HCT116 (cell line): ENCODE data around the gene SPTBN4. TPM values are rescaled to one million over a fixed set of nuclear protein-coding genes. Genes with fewer than 3 reads are reported as not detected.

Source experiments
- ATAC-seq: fragments of 200-7000 bp; cut with Tn5 transposase; 2 replicates; pipeline ENCODE4 v1.9.1; 2020; ENCODE audit warnings: mild to moderate bottlenecking, moderate library complexity
- BruUV-seq: library from RNA; stranded (reverse); fragments of 400-500 nt; replicated peaks from 2 replicates; lab custom pipeline; 2021; lab: Mats Ljungman, UMichigan
- CTCF ChIA-PET: fragments of 300-600 bp; sonication (Branson Sonifier 250); formaldehyde crosslinking; loops from one replicate; lab custom pipeline; 2021; ENCODE audit warnings: antibody characterized with exemption; lab: Charles Lee
- POLR2A ChIA-PET: fragments of 300-600, 350-600 bp; sonication (Branson Sonifier 250); formaldehyde crosslinking; loops from one replicate; lab custom pipeline; 2021; ENCODE audit warnings: antibody characterized with exemption; lab: Charles Lee
- RAD21 ChIA-PET, 2 experiments: fragments of 300-600 bp; sonication (Branson Sonifier 250); formaldehyde crosslinking; loops; one replicate each; lab custom pipeline; 2023; ENCODE audit warnings: low total read pairs in 2 of 2; ENCODE audit not compliant: uncharacterized antibody in 2 of 2, unreplicated experiment in 2 of 2, low non-redundant PET in 1 of 2; lab: Charles Lee
- DNase-seq: peaks from one replicate; pipeline ENCODE4 v3.0.0-alpha.2; 2010; ENCODE audit warnings: low read depth, low spot score
- H2AFZ ChIP-seq: fragments of 200-600 bp; shearing (Covaris generic), sonication (generic); 2 replicates; pipeline ENCODE4 v1.6.1; 2017; ENCODE audit warnings: low read depth, mixed run types, mixed read lengths, antibody characterized with exemption, low read length; ENCODE audit not compliant: poor library complexity, severe bottlenecking
- H3K27ac ChIP-seq: 2 replicates; pipeline ENCODE4 v1.5.1; 2012; ENCODE audit warnings: low read depth, low read length
- H3K27me3 ChIP-seq: fragments of 200-600 bp; sonication (generic); 2 replicates; pipeline ENCODE4 v1.6.1; 2016; ENCODE audit warnings: mixed run types, low read length, mixed read lengths; ENCODE audit not compliant: insufficient read depth
- H3K36me3 ChIP-seq, 2 experiments: fragments of 200-500 bp in 1 of 2; fragments of 200-600 bp in 1 of 2; sonication (Bioruptor generic) in 1 of 2; sonication (generic) in 1 of 2; 2 replicates each; pipeline versions ENCODE4 v1.5.1 to v1.6.1; 2014 to 2016; ENCODE audit warnings: low read length in 2 of 2, inconsistent platforms in 1 of 2, mixed read lengths in 1 of 2, mixed run types in 1 of 2; ENCODE audit not compliant: insufficient read depth in 2 of 2, control insufficient read depth in 1 of 2
- H3K4me1 ChIP-seq, 2 experiments: fragments of 200-600 bp in 1 of 2; sonication (generic) in 1 of 2; 2 replicates each; pipeline versions ENCODE4 v1.5.1 to v1.6.1; 2012 to 2017; ENCODE audit warnings: low read length in 2 of 2, inconsistent platforms in 1 of 2, mild to moderate bottlenecking in 1 of 2, mixed read lengths in 1 of 2, mixed run types in 1 of 2, moderate library complexity in 1 of 2; ENCODE audit not compliant: insufficient read depth in 2 of 2, control insufficient read depth in 1 of 2
- H3K4me2 ChIP-seq: fragments of 200-600 bp; sonication (generic); 2 replicates; pipeline ENCODE4 v1.6.1; 2017; ENCODE audit warnings: mixed run types, low read length, mixed read lengths
- H3K4me3 ChIP-seq, 2 experiments: fragments of 200-600 bp in 1 of 2; sonication (generic) in 1 of 2; replicated peaks in 1 of 2; 2 replicates each; pipeline ENCODE4 v1.5.1; 2011 to 2016; ENCODE audit warnings: low read length in 2 of 2, control low read depth in 1 of 2, low read depth in 1 of 2, mild to moderate bottlenecking in 1 of 2, mixed read lengths in 1 of 2, mixed run types in 1 of 2
- H3K79me2 ChIP-seq: fragments of 200-600 bp; sonication (generic); 2 replicates; pipeline ENCODE4 v1.6.1; 2017; ENCODE audit warnings: mild to moderate bottlenecking, mixed run types, low read length, moderate library complexity, mixed read lengths; ENCODE audit not compliant: insufficient read depth
- H3K9ac ChIP-seq: fragments of 200-600 bp; sonication (generic); 2 replicates; pipeline ENCODE4 v1.6.1; 2016; ENCODE audit warnings: low read length, mixed read lengths
- H3K9me2 ChIP-seq: fragments of 200-600 bp; sonication (generic), shearing (Covaris generic); 2 replicates; pipeline ENCODE4 v1.6.1; 2017; ENCODE audit warnings: mixed run types, mild to moderate bottlenecking, moderate library complexity; ENCODE audit not compliant: insufficient read depth
- H3K9me3 ChIP-seq, 2 experiments: fragments of 200-500 bp in 1 of 2; fragments of 200-600 bp in 1 of 2; sonication (Bioruptor generic) in 1 of 2; sonication (generic) in 1 of 2; 2 replicates each; pipeline ENCODE4 v1.6.1; 2014 to 2017; ENCODE audit warnings: low read length in 2 of 2, mixed read lengths in 2 of 2, inconsistent platforms in 1 of 2, low read depth in 1 of 2, mild to moderate bottlenecking in 1 of 2, mixed run types in 1 of 2, moderate library complexity in 1 of 2; ENCODE audit not compliant: control insufficient read depth in 1 of 2, insufficient read depth in 1 of 2
- H4K20me1 ChIP-seq: fragments of 200-600 bp; sonication (generic), shearing (Covaris generic); 2 replicates; pipeline ENCODE4 v1.6.1; 2017; ENCODE audit warnings: mixed run types, mild to moderate bottlenecking, moderate library complexity; ENCODE audit not compliant: insufficient read depth
- ATF3 ChIP-seq: IDR thresholded peaks from 2 replicates; pipeline ENCODE4 v1.6.1; 2012
- CBX3 ChIP-seq: IDR thresholded peaks from 2 replicates; pipeline ENCODE4 v1.6.1; 2012; ENCODE audit warnings: low read depth
- CTCF ChIP-seq, 3 experiments: fragments of 200-600 bp in 1 of 3; sonication (generic) in 1 of 3; IDR thresholded peaks in 2 of 3; conservative IDR thresholded peaks in 1 of 3; 2 replicates each; pipeline ENCODE4 v1.5.1; 2012 to 2017; ENCODE audit warnings: low read depth in 2 of 3, low read length in 2 of 3, antibody characterized with exemption in 1 of 3, borderline replicate concordance in 1 of 3, control low read depth in 1 of 3, mild to moderate bottlenecking in 1 of 3, mixed read lengths in 1 of 3, mixed run types in 1 of 3, moderate library complexity in 1 of 3; ENCODE audit not compliant: insufficient read depth in 1 of 3
- EGR1 ChIP-seq: IDR thresholded peaks from 2 replicates; pipeline ENCODE4 v1.6.1; 2012; ENCODE audit warnings: low read depth
- POLR2AphosphoS5 ChIP-seq: IDR thresholded peaks from 2 replicates; pipeline ENCODE4 v1.6.1; 2011; ENCODE audit warnings: mild to moderate bottlenecking, low read depth, low read length, moderate library complexity
- RAD21 ChIP-seq: IDR thresholded peaks from 2 replicates; pipeline ENCODE4 v1.6.1; 2012; ENCODE audit warnings: low read depth, mild to moderate bottlenecking
- SIN3A ChIP-seq: IDR thresholded peaks from 2 replicates; pipeline ENCODE4 v1.6.1; 2012; ENCODE audit warnings: low read depth
- SP1 ChIP-seq: IDR thresholded peaks from 2 replicates; pipeline ENCODE4 v1.6.1; 2012; ENCODE audit warnings: low read depth
- SRF ChIP-seq: IDR thresholded peaks from 2 replicates; pipeline ENCODE4 v1.6.1; 2012; ENCODE audit warnings: low read depth
- YY1 ChIP-seq: IDR thresholded peaks from 2 replicates; pipeline ENCODE4 v1.6.1; 2011; ENCODE audit warnings: low read length, low read depth, moderate library complexity, mild to moderate bottlenecking; ENCODE audit not compliant: insufficient replicate concordance; ENCODE audit errors: extremely low read depth
- ZBTB33 ChIP-seq: IDR thresholded peaks from 2 replicates; pipeline ENCODE4 v1.6.1; 2011; ENCODE audit warnings: mild to moderate bottlenecking, low read length, moderate library complexity; ENCODE audit not compliant: insufficient replicate concordance; ENCODE audit errors: extremely low read depth
- intact Hi-C: fragments of 100-400 bp; cut with micrococcal nuclease; formaldehyde crosslinking; loops from 2 replicates; pipeline ENCODE4 v1.10.0; 2022
- total RNA-seq: library from RNA; stranded (reverse); gene quantifications from one replicate; pipeline ENCODE4 v1.2.1, GENCODE V29; 2021; ENCODE audit not compliant: unreplicated experiment

The SPTBN4 gene
- total RNA-seq, 1 experiment from 2014 or later, result 4.6 TPM

- peaks cover 22 to 31% of the 10 kb centered on the region in 2 experiments for H3K4me1 ChIP-seq
- peaks cover 30% of the 10 kb centered on the region for H3K79me2 ChIP-seq
- no peaks in the 10 kb centered on the region for H3K9me2 ChIP-seq
- BruUV-seq, result TSS peak; percentile 72
- H3K36me3 ChIP-seq, result peaks cover 19 to 20% of the 10 kb centered on the region in 2 experiments; a peak in 3 of 4 replicates
- 0 out of 2 replicates have a peak, but pooled peaks have one; percentile 7 for TF ChIP-seq RAD21
- TF ChIP-seq EGR1, result peak; percentile 72
- peak; percentile 77 for TF ChIP-seq SRF
- peak; percentile 78 for TF ChIP-seq POLR2AphosphoS5
- peak; percentile 19 for TF ChIP-seq ZBTB33
- TF ChIP-seq SIN3A, result peak; percentile 41; the same call in 1 of the 2 replicates
- TF ChIP-seq CTCF (IDR thresholded peaks at IDR 0.05 in 2 of 3, conservative IDR thresholded peaks at IDR 0.05 in 1 of 3; ENCODE audit: borderline replicate concordance in 1 of 3, insufficient read depth in 1 of 3, low read depth in 2 of 3, low read length in 2 of 3), result no peak
- no peak for TF ChIP-seq CBX3
- TF ChIP-seq YY1, result peak; percentile 41
- peak; percentile 80 for TF ChIP-seq SP1
- TF ChIP-seq ATF3, result no peak
- no peak overlapping the region for H2AFZ ChIP-seq
- H3K9me3 ChIP-seq, result no peaks in the 10 kb centered on the region
- peak overlapping the region; percentile 71 to 100 for H3K4me3 ChIP-seq
- ChIA-PET CTCF (interaction anchor here (0.9 to 1.4 kb wide), 8 partner anchors 10 to 160 kb away, joined by 3 to 10 read pairs (median 4); partner anchors contain the start of gene BLVRB), RAD21 (interaction anchor here (0.6 to 1.3 kb wide), 4 partner anchors 20 to 303 kb away, joined by 3 to 7 read pairs (median 4); partner anchors contain the start of gene BLVRB (in 1 of the 2)), POLR2A (interaction anchor here (0.5 to 3.1 kb wide), 11 partner anchors 9 to 175 kb away, joined by 3 to 28 read pairs (median 6); partner anchors contain the start of genes BLVRB and SERTAD1)
- peak; percentile 80 for ATAC-seq
- peak overlapping the region; percentile 89 for H3K4me2 ChIP-seq
- intact Hi-C loops, result loop anchor here (1.0 kb wide), 1 partner anchor 18 kb away; the partner anchor contains the start of gene SERTAD1
- peak; percentile 98 for DNase-seq
- no peaks in the 10 kb centered on the region for H3K27me3 ChIP-seq
- peak overlapping the region; percentile 85 for H3K9ac ChIP-seq
- H3K27ac ChIP-seq, result peak overlapping the region; percentile 97
- H4K20me1 ChIP-seq, result no peaks in the 10 kb centered on the region
Observed at GRCh38 chr19:40443131-40443999, 23.4 kb upstream of the SPTBN4 start.
